SHP77 (cell line): ENCODE results near the gene SLC25A29.
"Not testable (repeated sequence)": the region's sequence is repeated elsewhere in the genome, so short reads cannot be mapped to it uniquely, and the experiment has no call there.

Source experiments
- DNase-seq, 2 experiments: peaks; one replicate each; lab custom pipeline; 2025; lab: John Stamatoyannopoulos, UW

SLC25A29 gene

GRCh38 chr14:100312110-100312876 is 6.0 kb upstream of the SLC25A29 start:
- not testable (repeated sequence) for DNase-seq

GRCh38 chr14:100309028-100309737 is 2.9 kb upstream of the SLC25A29 start:
- no peak for DNase-seq

GRCh38 chr14:100308427-100308792 is 2.2 kb upstream of the SLC25A29 start:
- not testable (repeated sequence) for DNase-seq

GRCh38 chr14:100307766-100308426 is 1.7 kb upstream of the SLC25A29 start:
- DNase-seq, result no peak

GRCh38 chr14:100306998-100307765 is 938 bp upstream of the SLC25A29 start:
- no peak for DNase-seq

- DNase-seq, result no peak
Measured at GRCh38 chr14:100305324-100306100, 732 bp downstream of the SLC25A29 start.

- DNase-seq, result no peak
Measured at GRCh38 chr14:100304825-100305323, 1.4 kb downstream of the SLC25A29 start.

- no peak for DNase-seq
Measured at GRCh38 chr14:100303925-100304324, 2.3 kb downstream of the SLC25A29 start.

GRCh38 chr14:100303179-100303578 is 3.1 kb downstream of the SLC25A29 start:
- peak in 1 of 2 experiments; percentile 14 for DNase-seq

GRCh38 chr14:100302616-100303015 is 3.6 kb downstream of the SLC25A29 start:
- no peak for DNase-seq

- no peak for DNase-seq
Measured at GRCh38 chr14:100299238-100299560, 7.0 kb downstream of the SLC25A29 start.

- DNase-seq, result no peak
Measured at GRCh38 chr14:100298551-100299237, 7.5 kb downstream of the SLC25A29 start.

- no peak for DNase-seq
Measured at GRCh38 chr14:100297320-100298300, 8.6 kb downstream of the SLC25A29 start.

GRCh38 chr14:100296729-100297128 is 9.5 kb downstream of the SLC25A29 start:
- DNase-seq, result not testable (repeated sequence)

- no peak for DNase-seq
Measured at GRCh38 chr14:100296106-100296651, 10.1 kb downstream of the SLC25A29 start.

GRCh38 chr14:100295376-100296105 is 10.7 kb downstream of the SLC25A29 start:
- DNase-seq, result no peak

- DNase-seq, result no peak
Measured at GRCh38 chr14:100294963-100295330, 11.3 kb downstream of the SLC25A29 start.

GRCh38 chr14:100294213-100294962 is 11.9 kb downstream of the SLC25A29 start:
- no peak for DNase-seq
